LNCaP clone FGC (cell line): ENCODE results near the gene PDE11A.

ENCODE experiments used
- DNase-seq: peaks from one replicate; pipeline ENCODE4 v3.0.0-alpha.2; 2011; ENCODE audit warnings: low read depth
- H3K4me3 ChIP-seq: 2 replicates; pipeline ENCODE4 v1.5.1; 2011; ENCODE audit warnings: mild to moderate bottlenecking, low read depth, low read length, control low read depth
- CTCF ChIP-seq: IDR thresholded peaks from 2 replicates; pipeline ENCODE4 v1.5.1; 2012; ENCODE audit warnings: mild to moderate bottlenecking; ENCODE audit not compliant: control insufficient read depth, insufficient read depth; ENCODE audit errors: extremely low read depth

The PDE11A gene

GRCh38 chr2:178074123-178075005 is 1.8 kb upstream of the PDE11A start:
- no peak overlapping the region for H3K4me3 ChIP-seq
- no peak for TF ChIP-seq CTCF
- no peak for DNase-seq

- DNase-seq: no peak
- peak overlapping the region; percentile 48 for H3K4me3 ChIP-seq
- TF ChIP-seq CTCF: no peak
Measured at GRCh38 chr2:178072000-178072382, 586 bp downstream of the PDE11A start.

GRCh38 chr2:178070824-178071223 is 1.8 kb downstream of the PDE11A start:
- no peak for TF ChIP-seq CTCF
- DNase-seq: no peak
- no peak overlapping the region for H3K4me3 ChIP-seq

- H3K4me3 ChIP-seq: no peak overlapping the region
- DNase-seq: no peak
- no peak for TF ChIP-seq CTCF
Measured at GRCh38 chr2:178069551-178069950, 3.0 kb downstream of the PDE11A start.

GRCh38 chr2:178068823-178069454 is 3.6 kb downstream of the PDE11A start:
- H3K4me3 ChIP-seq: no peak overlapping the region
- no peak for TF ChIP-seq CTCF
- DNase-seq: no peak

GRCh38 chr2:178066890-178067669 is 5.5 kb downstream of the PDE11A start:
- DNase-seq: no peak
- H3K4me3 ChIP-seq: no peak overlapping the region
- TF ChIP-seq CTCF: no peak
